Mucosa of stomach (tissue), 1 donor: ENCODE measurements around the gene SCARF2.
"Not testable (repeated sequence)": the region's sequence is repeated elsewhere in the genome, so short reads cannot be mapped to it uniquely, and the experiment has no call there.

Source experiments
- H3K27me3 ChIP-seq: one replicate; pipeline ENCODE4 v1.7.0; 2013; ENCODE audit warnings: mild to moderate bottlenecking, low read length; ENCODE audit not compliant: control insufficient read depth, insufficient read depth
- H3K36me3 ChIP-seq: one replicate; pipeline ENCODE4 v1.7.0; 2013; ENCODE audit warnings: low read length; ENCODE audit not compliant: control insufficient read depth, insufficient read depth
- H3K4me1 ChIP-seq: one replicate; pipeline ENCODE4 v1.7.0; 2013; ENCODE audit warnings: mild to moderate bottlenecking, low read length; ENCODE audit not compliant: control insufficient read depth, insufficient read depth
- H3K4me3 ChIP-seq: one replicate; pipeline ENCODE4 v1.7.0; 2013; ENCODE audit warnings: low read length
- H3K9ac ChIP-seq: one replicate; pipeline ENCODE4 v1.7.0; 2013; ENCODE audit warnings: mild to moderate bottlenecking, low read length, moderate library complexity
- H3K9me3 ChIP-seq: one replicate; pipeline ENCODE4 v1.7.0; 2013; ENCODE audit warnings: mild to moderate bottlenecking, low read length, moderate library complexity; ENCODE audit not compliant: control insufficient read depth
- donor health status: Pancreatic carcinoma.

SCARF2 gene

DNA sequence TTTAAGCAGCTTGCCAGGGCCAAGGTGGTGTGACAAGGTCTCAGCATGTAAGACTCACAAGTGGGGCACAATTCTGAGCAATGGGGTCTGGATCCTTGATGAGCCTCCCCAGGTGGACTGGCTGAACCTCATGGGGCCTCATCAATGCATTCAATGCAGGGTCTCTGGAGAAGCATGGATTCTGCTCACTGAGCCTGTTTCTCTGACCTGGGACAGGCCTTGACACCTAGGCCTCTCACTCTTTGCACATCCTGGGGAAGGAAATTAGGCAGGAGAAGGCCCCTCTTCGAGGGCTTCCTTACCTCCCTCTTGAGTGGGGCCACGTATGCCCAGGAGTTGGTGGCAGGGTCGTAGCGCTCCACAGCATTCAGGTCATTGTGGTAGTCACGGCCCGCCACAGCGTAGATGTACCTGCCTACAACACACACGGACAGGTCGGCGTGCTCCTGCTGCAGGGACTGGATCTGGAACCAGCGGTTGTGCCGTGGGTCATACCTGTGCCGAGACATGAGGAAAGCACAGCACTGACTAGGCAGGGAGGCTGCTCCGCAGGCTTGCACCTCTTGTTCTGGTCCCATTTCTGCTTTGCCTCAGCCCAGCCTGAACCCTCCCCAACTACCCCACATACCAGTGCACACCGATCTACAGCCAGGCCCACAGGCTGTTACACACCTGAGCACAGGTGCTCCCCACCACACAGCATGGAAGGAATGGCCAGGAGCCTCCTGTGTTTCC, 20.0 kb upstream of the SCARF2 start:
- Histone ChIP-seq H3K9me3 (no peaks in the 10 kb centered on the region), H3K9ac (no peak overlapping the region), H3K4me3 (no peak overlapping the region), H3K27me3 (no peaks in the 10 kb centered on the region), H3K4me1 (no peaks in the 10 kb centered on the region), H3K36me3 (no peaks in the 10 kb centered on the region)

DNA sequence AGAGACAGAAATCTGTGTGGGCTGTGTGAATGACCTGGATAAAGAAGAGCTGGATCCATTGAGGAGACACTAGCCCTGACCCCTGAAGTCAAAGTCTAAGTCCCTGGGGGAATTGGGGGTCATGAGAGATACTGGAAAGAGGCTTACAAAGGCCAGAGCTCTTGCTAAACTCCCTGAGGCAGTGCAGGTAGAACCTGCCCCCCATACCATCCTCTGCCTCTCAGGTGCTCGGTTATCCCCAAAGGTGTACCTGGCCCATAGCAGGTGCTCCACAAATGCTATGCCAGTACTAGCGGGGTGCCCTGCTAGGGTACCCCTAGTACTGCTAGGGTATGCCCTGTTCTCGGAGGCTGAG, 19.1 kb upstream of the SCARF2 start:
- Histone ChIP-seq H3K9me3 (no peaks in the 10 kb centered on the region), H3K27me3 (no peaks in the 10 kb centered on the region), H3K4me1 (no peaks in the 10 kb centered on the region), H3K4me3 (no peak overlapping the region), H3K9ac (no peak overlapping the region), H3K36me3 (no peaks in the 10 kb centered on the region)

GRCh38 chr22:20456064-20456721, 18.6 kb upstream of the SCARF2 start:
- Histone ChIP-seq H3K36me3 (no peaks in the 10 kb centered on the region), H3K9me3 (no peaks in the 10 kb centered on the region)

GRCh38 chr22:20455709-20456063, 18.1 kb upstream of the SCARF2 start:
- H3K9me3 ChIP-seq, result no peaks in the 10 kb centered on the region
- H3K4me1 ChIP-seq, result no peaks in the 10 kb centered on the region
- no peak overlapping the region for H3K4me3 ChIP-seq
- no peak overlapping the region for H3K9ac ChIP-seq
- no peaks in the 10 kb centered on the region for H3K27me3 ChIP-seq
- no peaks in the 10 kb centered on the region for H3K36me3 ChIP-seq

More at GRCh38 chr22:20456064-20456721, 18.6 kb upstream of the SCARF2 start:
- H3K27me3 ChIP-seq, result no peaks in the 10 kb centered on the region
- no peaks in the 10 kb centered on the region for H3K4me1 ChIP-seq
- H3K4me3 ChIP-seq, result no peak overlapping the region
- no peak overlapping the region for H3K9ac ChIP-seq

DNA sequence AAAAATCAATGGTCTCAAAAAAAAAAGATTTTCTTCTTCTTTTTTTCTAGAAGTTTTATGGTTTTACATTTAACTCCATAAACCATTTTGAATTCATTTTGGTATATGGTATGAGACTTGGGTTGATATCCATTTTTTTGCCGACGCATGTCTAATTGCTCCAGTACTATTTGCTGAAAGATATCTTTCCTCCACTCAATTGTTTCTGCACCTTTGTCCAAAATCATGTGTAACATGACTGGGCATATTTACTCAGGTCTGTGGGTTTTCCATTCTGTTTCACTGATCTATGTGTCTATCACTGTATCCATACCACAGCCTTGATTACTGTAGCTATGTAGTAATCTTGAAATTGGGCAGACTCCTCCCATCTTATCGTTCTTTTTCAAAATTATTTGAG, 15.6 kb upstream of the SCARF2 start:
- Histone ChIP-seq H3K9me3 (no peaks in the 10 kb centered on the region), H3K4me1 (no peaks in the 10 kb centered on the region), H3K36me3 (no peaks in the 10 kb centered on the region), H3K27me3 (no peaks in the 10 kb centered on the region), H3K4me3 (no peak overlapping the region), H3K9ac (no peak overlapping the region)

GRCh38 chr22:20451920-20452319, 14.3 kb upstream of the SCARF2 start:
- Histone ChIP-seq H3K4me1 (no peaks in the 10 kb centered on the region), H3K27me3 (no peaks in the 10 kb centered on the region), H3K9ac (no peak overlapping the region), H3K9me3 (no peaks in the 10 kb centered on the region), H3K4me3 (no peak overlapping the region), H3K36me3 (no peaks in the 10 kb centered on the region)

DNA sequence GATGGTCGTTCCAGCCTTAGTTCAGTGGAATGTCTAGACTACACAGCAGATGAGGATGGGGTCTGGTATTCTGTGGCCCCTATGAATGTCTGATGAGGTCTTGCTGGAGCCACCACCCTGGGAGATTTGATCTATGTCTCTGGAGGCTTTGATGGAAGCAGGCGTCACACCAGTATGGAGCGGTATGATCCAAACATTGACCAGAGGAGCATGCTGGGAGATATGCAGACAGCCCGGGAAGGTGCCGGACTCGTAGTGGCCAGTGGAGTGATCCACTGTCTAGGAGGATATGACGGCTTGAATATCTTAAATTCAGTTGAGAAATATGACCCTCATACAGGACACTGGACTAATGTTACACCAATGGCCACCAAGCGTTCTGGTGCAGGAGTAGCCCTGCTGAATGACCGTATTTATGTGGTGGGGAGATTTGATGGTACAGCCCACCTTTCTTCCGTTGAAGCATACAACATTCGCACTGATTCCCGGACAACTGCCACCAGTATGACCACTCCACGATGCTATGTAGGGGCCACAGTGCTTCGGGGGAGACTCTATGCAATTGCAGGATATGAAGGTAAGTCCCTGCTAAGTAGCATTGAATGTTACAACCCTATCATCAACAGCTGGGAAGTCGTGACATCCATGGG, 13.6 kb upstream of the SCARF2 start:
- H3K9ac ChIP-seq, H3K4me3 ChIP-seq, H3K36me3 ChIP-seq: not testable (repeated sequence)

GRCh38 chr22:20450551-20450906, 12.9 kb upstream of the SCARF2 start:
- Histone ChIP-seq H3K4me3 (no peak overlapping the region), H3K36me3 (no peaks in the 10 kb centered on the region), H3K4me1 (no peaks in the 10 kb centered on the region), H3K9ac (no peak overlapping the region), H3K9me3 (no peaks in the 10 kb centered on the region), H3K27me3 (no peaks in the 10 kb centered on the region)

More for the DNA sequence above, 13.6 kb upstream of the SCARF2 start:
- not testable (repeated sequence) for H3K4me1 ChIP-seq, H3K27me3 ChIP-seq, H3K9me3 ChIP-seq

DNA sequence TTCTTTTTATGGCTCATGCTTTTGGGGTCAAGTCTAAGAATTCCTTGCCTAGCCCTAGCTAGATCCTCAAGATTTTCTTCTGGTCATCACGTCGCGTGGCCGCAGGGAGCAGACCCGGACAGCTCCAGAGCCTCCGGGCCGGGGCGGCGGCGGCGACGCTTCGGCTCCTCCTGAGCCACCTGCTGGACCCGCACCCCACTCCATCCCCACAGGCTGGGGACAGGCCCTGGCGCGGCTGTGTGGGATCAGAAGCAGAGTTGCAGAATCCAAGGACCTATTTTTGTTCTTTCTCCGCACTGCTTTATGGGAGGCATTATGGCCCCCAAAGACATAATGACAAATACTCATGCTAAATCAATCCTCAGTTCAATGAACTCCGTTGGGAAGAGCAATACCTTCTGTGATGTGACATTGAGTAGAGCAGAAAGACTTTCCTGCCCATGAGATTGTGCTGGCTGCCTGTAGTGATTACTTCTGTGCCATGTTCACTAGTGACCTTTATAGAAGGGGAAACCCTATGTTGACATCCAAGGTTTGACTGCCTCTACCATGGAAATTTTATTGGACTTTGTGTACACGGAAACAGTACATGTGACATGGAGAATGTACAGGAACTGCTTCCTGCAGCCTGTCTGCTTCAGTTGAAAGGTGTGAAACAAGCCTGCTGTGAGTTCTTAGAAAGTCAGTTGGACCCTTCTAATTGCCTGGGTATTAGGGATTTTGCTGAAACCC, 12.4 kb upstream of the SCARF2 start:
- Histone ChIP-seq H3K36me3 (no peaks in the 10 kb centered on the region), H3K27me3 (no peaks in the 10 kb centered on the region), H3K9me3 (no peaks in the 10 kb centered on the region), H3K4me3 (no peak overlapping the region), H3K4me1 (no peaks in the 10 kb centered on the region), H3K9ac (no peak overlapping the region)

- Histone ChIP-seq H3K27me3 (no peaks in the 10 kb centered on the region), H3K9ac (no peak overlapping the region), H3K36me3 (no peaks in the 10 kb centered on the region)
These were observed 11.0 kb upstream of the SCARF2 start for GRCh38 chr22:20448630-20449029.

GRCh38 chr22:20446383-20446970, 8.9 kb upstream of the SCARF2 start:
- Histone ChIP-seq H3K27me3 (no peaks in the 10 kb centered on the region), H3K9ac (no peak overlapping the region), H3K4me3 (no peak overlapping the region), H3K9me3 (no peaks in the 10 kb centered on the region), H3K4me1 (no peaks in the 10 kb centered on the region), H3K36me3 (no peaks in the 10 kb centered on the region)

More at GRCh38 chr22:20448630-20449029, 11.0 kb upstream of the SCARF2 start:
- H3K4me3 ChIP-seq, result no peak overlapping the region
- no peaks in the 10 kb centered on the region for H3K9me3 ChIP-seq
- H3K4me1 ChIP-seq, result no peaks in the 10 kb centered on the region

GRCh38 chr22:20444325-20444724, 6.7 kb upstream of the SCARF2 start:
- Histone ChIP-seq H3K4me3 (no peak overlapping the region), H3K4me1 (no peaks in the 10 kb centered on the region), H3K9me3 (no peaks in the 10 kb centered on the region), H3K27me3 (no peaks in the 10 kb centered on the region), H3K9ac (no peak overlapping the region), H3K36me3 (no peaks in the 10 kb centered on the region)
